H9 (cell line): ENCODE data around the gene FBXL7. TPM values are rescaled to one million over a fixed set of nuclear protein-coding genes. Genes with fewer than 3 reads are reported as not detected.

ENCODE experiments used
- DNase-seq: peaks from one replicate; pipeline ENCODE4 v3.0.0-alpha.2; 2017
- H2AFZ ChIP-seq: one replicate; pipeline ENCODE4 v1.6.1; 2013; ENCODE audit warnings: mild to moderate bottlenecking, low read length, control low read depth, moderate library complexity
- H2AK5ac ChIP-seq: 2 replicates; pipeline ENCODE4 v1.6.1; 2013; ENCODE audit warnings: low read length, control low read depth, mixed read lengths; ENCODE audit not compliant: insufficient read length
- H2BK120ac ChIP-seq: one replicate; pipeline ENCODE4 v1.6.1; 2013; ENCODE audit warnings: low read depth, mild to moderate bottlenecking, low read length, control low read depth, inconsistent platforms; ENCODE audit not compliant: poor library complexity, severe bottlenecking
- H2BK12ac ChIP-seq: 2 replicates; pipeline ENCODE4 v1.6.1; 2013; ENCODE audit warnings: low read length, control low read depth, mixed read lengths, low read depth; ENCODE audit not compliant: insufficient read length
- H2BK15ac ChIP-seq: 2 replicates; pipeline ENCODE4 v1.6.1; 2013; ENCODE audit warnings: low read depth, low read length, control low read depth
- H2BK20ac ChIP-seq: one replicate; pipeline ENCODE4 v1.6.1; 2013; ENCODE audit warnings: low read depth, mild to moderate bottlenecking, low read length, control low read depth, inconsistent platforms; ENCODE audit not compliant: poor library complexity, severe bottlenecking
- H2BK5ac ChIP-seq: 2 replicates; pipeline ENCODE4 v1.6.1; 2013; ENCODE audit warnings: low read length, control low read depth, mixed read lengths; ENCODE audit not compliant: insufficient read length
- H3K14ac ChIP-seq: 2 replicates; pipeline ENCODE4 v1.6.1; 2013; ENCODE audit warnings: low read length, control low read depth; ENCODE audit not compliant: insufficient read depth
- H3K18ac ChIP-seq: 2 replicates; pipeline ENCODE4 v1.6.1; 2013; ENCODE audit warnings: low read depth, mild to moderate bottlenecking, mixed read lengths, low read length, control low read depth; ENCODE audit not compliant: insufficient read length
- H3K23ac ChIP-seq: 2 replicates; pipeline ENCODE4 v1.6.1; 2013; ENCODE audit warnings: low read length, control low read depth, mixed read lengths, low read depth; ENCODE audit not compliant: insufficient read length
- H3K23me2 ChIP-seq: 2 replicates; pipeline ENCODE4 v1.6.1; 2013; ENCODE audit warnings: low read depth, mild to moderate bottlenecking, mixed read lengths, low read length, control low read depth; ENCODE audit not compliant: insufficient read length, poor library complexity, severe bottlenecking
- H3K27ac ChIP-seq: 2 replicates; pipeline ENCODE4 v1.5.1; 2013; ENCODE audit warnings: low read length, control low read depth, mixed read lengths, low read depth; ENCODE audit not compliant: insufficient read length
- H3K27me3 ChIP-seq: 2 replicates; pipeline ENCODE4 v1.6.1; 2013; ENCODE audit warnings: low read length, control low read depth, inconsistent platforms; ENCODE audit not compliant: insufficient read depth
- H3K4ac ChIP-seq: 2 replicates; pipeline ENCODE4 v1.6.1; 2013; ENCODE audit warnings: low read depth, mild to moderate bottlenecking, control low read depth, inconsistent platforms, low read length, moderate library complexity
- H3K4me1 ChIP-seq: 2 replicates; pipeline ENCODE4 v1.6.1; 2013; ENCODE audit warnings: low read length, control low read depth, inconsistent platforms; ENCODE audit not compliant: insufficient read depth
- H3K4me2 ChIP-seq: 2 replicates; pipeline ENCODE4 v1.6.1; 2013; ENCODE audit warnings: low read length, control low read depth, mixed read lengths; ENCODE audit not compliant: insufficient read length, insufficient read depth
- H3K56ac ChIP-seq: 2 replicates; pipeline ENCODE4 v1.6.1; 2013; ENCODE audit warnings: low read depth, mild to moderate bottlenecking, mixed read lengths, low read length, control low read depth; ENCODE audit not compliant: insufficient read length
- H3K79me1 ChIP-seq: 2 replicates; pipeline ENCODE4 v1.6.1; 2013; ENCODE audit warnings: low read depth, mild to moderate bottlenecking, moderate library complexity, low read length, control low read depth, inconsistent platforms; ENCODE audit not compliant: insufficient read depth, poor library complexity, severe bottlenecking
- H3K79me2 ChIP-seq: 2 replicates; pipeline ENCODE4 v1.6.1; 2013; ENCODE audit warnings: low read length, control low read depth, inconsistent platforms; ENCODE audit not compliant: insufficient read depth
- H3K9ac ChIP-seq: 2 replicates; pipeline ENCODE4 v1.6.1; 2013; ENCODE audit warnings: low read length, control low read depth, mixed read lengths; ENCODE audit not compliant: insufficient read length; ENCODE audit errors: extremely low read depth
- H3K9me3 ChIP-seq: one replicate; pipeline ENCODE4 v1.6.1; 2013; ENCODE audit warnings: low read depth, low read length, inconsistent platforms; ENCODE audit not compliant: control insufficient read depth
- H3T11ph ChIP-seq: one replicate; pipeline ENCODE4 v1.6.1; 2013; ENCODE audit warnings: mild to moderate bottlenecking, low read length, control low read depth, inconsistent platforms
- H4K20me1 ChIP-seq: one replicate; pipeline ENCODE4 v1.6.1; 2013; ENCODE audit not compliant: control insufficient read depth, insufficient read length, insufficient read depth
- H4K5ac ChIP-seq: 2 replicates; pipeline ENCODE4 v1.6.1; 2013; ENCODE audit warnings: low read depth, mild to moderate bottlenecking, mixed read lengths, low read length, control low read depth; ENCODE audit not compliant: insufficient read length
- H4K8ac ChIP-seq: replicated peaks from 2 replicates; pipeline ENCODE4 v1.6.1; 2013; ENCODE audit warnings: low read length, control low read depth, mixed read lengths, low read depth; ENCODE audit not compliant: insufficient read length
- H4K91ac ChIP-seq: 2 replicates; pipeline ENCODE4 v1.6.1; 2013; ENCODE audit warnings: low read depth, mild to moderate bottlenecking, moderate library complexity, mixed read lengths, low read length, control low read depth; ENCODE audit not compliant: insufficient read length
- H3K27ac Mint-ChIP-seq, 3 experiments: 2 replicates in 2 of 3; 3 replicates in 1 of 3; pipeline ENCODE4 v1.8.0; 2020 to 2021; ENCODE audit warnings: mixed read lengths in 3 of 3, mild to moderate bottlenecking in 1 of 3, moderate library complexity in 1 of 3
- H3K27me3 Mint-ChIP-seq: 2 replicates; pipeline ENCODE4 v1.8.0; 2021; ENCODE audit warnings: low read depth, mild to moderate bottlenecking, moderate library complexity, mixed read lengths
- H3K36me3 Mint-ChIP-seq, 3 experiments: 2 replicates in 2 of 3; 3 replicates in 1 of 3; pipeline ENCODE4 v1.8.0; 2020 to 2021; ENCODE audit warnings: low read depth in 3 of 3, mixed read lengths in 3 of 3; ENCODE audit not compliant: insufficient read depth in 1 of 3
- H3K4me1 Mint-ChIP-seq, 2 experiments: 2 replicates each; pipeline ENCODE4 v1.8.0; 2020; ENCODE audit warnings: mixed read lengths in 2 of 2
- H3K4me3 Mint-ChIP-seq, 2 experiments: 2 replicates in 1 of 2; 3 replicates in 1 of 2; pipeline ENCODE4 v1.8.0; 2020 to 2021; ENCODE audit warnings: mild to moderate bottlenecking in 2 of 2, mixed read lengths in 2 of 2, moderate library complexity in 1 of 2
- H3K9me3 Mint-ChIP-seq, 2 experiments: 2 replicates in 1 of 2; 3 replicates in 1 of 2; pipeline ENCODE4 v1.8.0; 2020; ENCODE audit warnings: mild to moderate bottlenecking in 2 of 2, mixed read lengths in 2 of 2, moderate library complexity in 1 of 2
- WGBS: extraction: QIAGEN DNeasy Blood & Tissue Kit; methylation state at CpG from one replicate; pipeline ENCODE4 v1.1.7; 2013; ENCODE audit warnings: missing lambda C conversion rate, low lambda C conversion rate, mixed read lengths; ENCODE audit not compliant: insufficient read length; ENCODE audit errors: extremely low coverage; 5-methylcytosine and 5-hydroxymethylcytosine counted together
- total RNA-seq: library from RNA; stranded (reverse); gene quantifications from 2 replicates; pipeline ENCODE4 v1.2.1, GENCODE V29; 2021
- TF ChIP-seq, protein P1 (sequence below): fragments of 200-600 bp; sonication (generic); conservative IDR thresholded peaks from 3 replicates; pipeline ENCODE4 v1.8.0; 2021; ENCODE audit warnings: antibody characterized with exemption, mild to moderate bottlenecking

The FBXL7 gene
- total RNA-seq, 1 experiment from 2014 or later: 14.6 TPM

- H3K18ac ChIP-seq: no peak overlapping the region
- Mint-ChIP-seq H3K4me3 (no peak overlapping the region), H3K27ac (no peak overlapping the region), H3K9me3 (peaks cover 3 to 5% of the 10 kb centered on the region in 2 experiments; a peak in 3 of 5 replicates), H3K4me1 (peaks cover 30 to 33% of the 10 kb centered on the region in 2 experiments), H3K36me3 (peaks cover 4 to 9% (median 4%) of the 10 kb centered on the region in 3 experiments; a peak in 4 of 7 replicates), H3K27me3 (no peaks in the 10 kb centered on the region)
- H3K23ac ChIP-seq: no peak overlapping the region
- H3T11ph ChIP-seq: no peak overlapping the region
- H3K56ac ChIP-seq: no peak overlapping the region
- H2BK5ac ChIP-seq: no peak overlapping the region
- H4K5ac ChIP-seq: no peak overlapping the region
- no peaks in the 10 kb centered on the region for H3K23me2 ChIP-seq
- H3K14ac ChIP-seq: no peak overlapping the region
- no peak overlapping the region for H2BK12ac ChIP-seq
- H3K27ac ChIP-seq: no peak overlapping the region
- H3K4me2 ChIP-seq: no peak overlapping the region
- no peak overlapping the region for H3K4ac ChIP-seq
- H2BK20ac ChIP-seq: no peak overlapping the region
- H4K8ac ChIP-seq: no peak overlapping the region
- H2AFZ ChIP-seq: no peak overlapping the region
- TF ChIP-seq, protein P1, sequence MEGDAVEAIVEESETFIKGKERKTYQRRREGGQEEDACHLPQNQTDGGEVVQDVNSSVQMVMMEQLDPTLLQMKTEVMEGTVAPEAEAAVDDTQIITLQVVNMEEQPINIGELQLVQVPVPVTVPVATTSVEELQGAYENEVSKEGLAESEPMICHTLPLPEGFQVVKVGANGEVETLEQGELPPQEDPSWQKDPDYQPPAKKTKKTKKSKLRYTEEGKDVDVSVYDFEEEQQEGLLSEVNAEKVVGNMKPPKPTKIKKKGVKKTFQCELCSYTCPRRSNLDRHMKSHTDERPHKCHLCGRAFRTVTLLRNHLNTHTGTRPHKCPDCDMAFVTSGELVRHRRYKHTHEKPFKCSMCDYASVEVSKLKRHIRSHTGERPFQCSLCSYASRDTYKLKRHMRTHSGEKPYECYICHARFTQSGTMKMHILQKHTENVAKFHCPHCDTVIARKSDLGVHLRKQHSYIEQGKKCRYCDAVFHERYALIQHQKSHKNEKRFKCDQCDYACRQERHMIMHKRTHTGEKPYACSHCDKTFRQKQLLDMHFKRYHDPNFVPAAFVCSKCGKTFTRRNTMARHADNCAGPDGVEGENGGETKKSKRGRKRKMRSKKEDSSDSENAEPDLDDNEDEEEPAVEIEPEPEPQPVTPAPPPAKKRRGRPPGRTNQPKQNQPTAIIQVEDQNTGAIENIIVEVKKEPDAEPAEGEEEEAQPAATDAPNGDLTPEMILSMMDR: no peak
- no peaks in the 10 kb centered on the region for H3K79me1 ChIP-seq
- H3K9me3 ChIP-seq: no peaks in the 10 kb centered on the region
- H4K91ac ChIP-seq: no peak overlapping the region
- H3K27me3 ChIP-seq: no peaks in the 10 kb centered on the region
- H3K79me2 ChIP-seq: no peaks in the 10 kb centered on the region
- no peak overlapping the region for H2AK5ac ChIP-seq
- H3K9ac ChIP-seq: no peak overlapping the region
- no peaks in the 10 kb centered on the region for H4K20me1 ChIP-seq
- no CpG with 5 or more reads among the region's 4 CpGs for WGBS
- H2BK15ac ChIP-seq: no peak overlapping the region
- H3K4me1 ChIP-seq: peaks cover 12% of the 10 kb centered on the region; the same call in 1 of the 2 replicates
- H2BK120ac ChIP-seq: no peak overlapping the region
- DNase-seq: no peak
These were observed 146.4 kb downstream of the FBXL7 start for GRCh38 chr5:15646371-15646770.
